ENCODE data around the gene EGF. TPM values are rescaled to one million over a fixed set of nuclear protein-coding genes. Genes with fewer than 3 reads are reported as not detected.

EGF gene
- total RNA-seq, 6 experiments from 2014 or later = 1.1 to 2.2 (median 1.7) TPM

- Mint-ChIP-seq H3K27me3 (ENCODE audit: insufficient read depth) (peaks cover 2% of the 10 kb centered on the region; the same call in 1 of the 2 replicates), H3K27ac (no peak overlapping the region), H3K4me1 (ENCODE audit: low read depth) (peaks cover 17% of the 10 kb centered on the region), H3K36me3 (ENCODE audit: low read depth) (no peaks in the 10 kb centered on the region), H3K4me3 (no peak overlapping the region), H3K9me3 (no peaks in the 10 kb centered on the region)
- TF ChIP-seq, protein P1, sequence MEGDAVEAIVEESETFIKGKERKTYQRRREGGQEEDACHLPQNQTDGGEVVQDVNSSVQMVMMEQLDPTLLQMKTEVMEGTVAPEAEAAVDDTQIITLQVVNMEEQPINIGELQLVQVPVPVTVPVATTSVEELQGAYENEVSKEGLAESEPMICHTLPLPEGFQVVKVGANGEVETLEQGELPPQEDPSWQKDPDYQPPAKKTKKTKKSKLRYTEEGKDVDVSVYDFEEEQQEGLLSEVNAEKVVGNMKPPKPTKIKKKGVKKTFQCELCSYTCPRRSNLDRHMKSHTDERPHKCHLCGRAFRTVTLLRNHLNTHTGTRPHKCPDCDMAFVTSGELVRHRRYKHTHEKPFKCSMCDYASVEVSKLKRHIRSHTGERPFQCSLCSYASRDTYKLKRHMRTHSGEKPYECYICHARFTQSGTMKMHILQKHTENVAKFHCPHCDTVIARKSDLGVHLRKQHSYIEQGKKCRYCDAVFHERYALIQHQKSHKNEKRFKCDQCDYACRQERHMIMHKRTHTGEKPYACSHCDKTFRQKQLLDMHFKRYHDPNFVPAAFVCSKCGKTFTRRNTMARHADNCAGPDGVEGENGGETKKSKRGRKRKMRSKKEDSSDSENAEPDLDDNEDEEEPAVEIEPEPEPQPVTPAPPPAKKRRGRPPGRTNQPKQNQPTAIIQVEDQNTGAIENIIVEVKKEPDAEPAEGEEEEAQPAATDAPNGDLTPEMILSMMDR (IDR thresholded peaks at IDR 0.05) = no peak
- DNase-seq = no peak
Observed at GRCh38 chr4:110019153-110019552, 106.5 kb downstream of the EGF start.

DNA sequence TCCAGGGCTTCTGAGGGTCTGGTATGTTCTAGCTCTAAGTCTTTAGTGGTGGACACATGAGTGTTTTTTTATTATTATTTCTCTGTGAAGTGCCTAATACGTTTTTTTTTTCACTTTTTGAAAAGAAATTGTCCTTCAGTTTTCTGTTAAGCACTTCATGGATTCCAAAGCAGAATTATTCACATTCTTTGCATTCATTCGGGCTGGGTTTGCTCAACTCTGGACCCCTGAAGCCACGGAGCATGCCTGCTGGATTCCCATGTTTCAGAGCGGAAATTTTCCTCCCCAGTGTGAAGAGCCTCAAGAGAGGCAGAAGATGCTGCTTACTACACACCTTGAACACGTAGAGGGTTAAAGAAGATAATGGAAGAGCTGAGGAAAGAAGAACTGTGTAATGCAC lies 107.5 kb downstream of the EGF start:
- TF ChIP-seq, protein P1 (IDR thresholded peaks at IDR 0.05) = no peak
- peak overlapping the region; percentile 39 for H3K27ac Mint-ChIP-seq
- peak; percentile 16 for DNase-seq
- peaks cover 17% of the 10 kb centered on the region for H3K4me1 Mint-ChIP-seq (ENCODE audit: low read depth)
- no peaks in the 10 kb centered on the region for H3K36me3 Mint-ChIP-seq (ENCODE audit: low read depth)
- peaks cover 2% of the 10 kb centered on the region; the same call in 1 of the 2 replicates for H3K27me3 Mint-ChIP-seq (ENCODE audit: insufficient read depth)
- H3K9me3 Mint-ChIP-seq = no peaks in the 10 kb centered on the region
- peak overlapping the region; percentile 72 for H3K4me3 Mint-ChIP-seq

DNA sequence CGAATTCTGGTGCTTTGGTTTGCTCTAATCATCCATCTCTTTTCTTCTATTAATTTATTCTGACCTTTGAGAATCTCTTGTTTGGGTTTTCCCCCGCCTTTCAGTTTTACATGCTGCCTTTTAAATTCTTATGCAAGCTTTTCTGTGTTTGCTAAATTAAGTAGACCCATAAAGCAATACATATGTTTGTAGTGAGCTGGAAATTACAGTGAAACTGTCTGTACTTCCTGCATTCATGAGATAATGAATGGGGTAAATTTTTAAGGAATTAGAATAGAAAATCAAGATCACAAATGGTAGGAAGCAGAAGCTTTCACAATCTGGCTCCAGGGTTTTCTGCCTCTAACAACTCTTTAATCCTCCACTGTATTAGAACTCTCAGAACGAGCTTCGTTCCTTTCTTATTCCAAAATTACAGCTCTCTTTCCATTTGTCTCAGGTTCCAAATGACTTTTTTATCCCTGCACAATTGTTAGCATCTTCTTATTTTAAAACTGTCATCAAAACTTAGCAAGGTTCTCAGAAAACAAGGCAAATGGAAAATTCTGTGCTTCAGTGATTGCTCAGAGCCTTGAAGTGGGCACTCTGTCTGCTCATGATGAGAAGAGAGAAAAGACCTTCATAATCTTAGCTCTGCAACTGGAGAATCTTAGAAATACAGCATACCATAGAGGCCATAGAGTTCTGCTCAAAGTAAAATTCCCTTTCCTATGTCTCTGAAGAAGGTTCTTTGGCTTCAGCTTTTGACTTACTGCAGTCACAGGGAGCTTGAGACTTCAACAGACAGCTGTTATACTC lies 108.2 kb downstream of the EGF start:
- Mint-ChIP-seq H3K27me3 (ENCODE audit: insufficient read depth) (peaks cover 2% of the 10 kb centered on the region; the same call in 1 of the 2 replicates), H3K27ac (no peak overlapping the region; the same call in 1 of the 2 replicates), H3K9me3 (no peaks in the 10 kb centered on the region), H3K36me3 (ENCODE audit: low read depth) (no peaks in the 10 kb centered on the region), H3K4me1 (ENCODE audit: low read depth) (peaks cover 17% of the 10 kb centered on the region), H3K4me3 (peak overlapping the region; percentile 72; the same call in 1 of the 2 replicates)
- DNase-seq = no peak
- TF ChIP-seq, protein P1 (IDR thresholded peaks at IDR 0.05) = no peak

DNA sequence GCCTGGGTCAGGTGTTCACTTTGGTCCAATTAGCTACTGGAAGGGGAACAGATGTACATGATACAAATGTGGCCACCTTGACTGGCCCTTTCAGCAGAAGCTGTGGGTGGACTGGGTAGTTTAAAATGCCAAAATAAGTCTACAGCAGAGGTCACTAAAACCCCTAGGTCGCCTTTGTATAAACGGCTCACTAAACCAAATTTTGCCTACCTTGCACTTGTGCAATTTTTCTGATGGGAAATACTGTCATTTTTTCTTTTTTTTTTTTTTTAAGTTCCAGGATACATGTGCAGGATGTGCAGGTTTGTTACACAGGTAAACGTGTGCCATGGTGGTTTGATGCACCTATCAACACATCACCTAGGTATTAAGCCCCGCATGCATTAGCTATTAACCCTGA lies 109.8 kb downstream of the EGF start:
- H3K4me1 Mint-ChIP-seq (ENCODE audit: low read depth) = peaks cover 17% of the 10 kb centered on the region
- no peak overlapping the region for H3K27ac Mint-ChIP-seq
- no peaks in the 10 kb centered on the region for H3K9me3 Mint-ChIP-seq
- no peak for DNase-seq
- TF ChIP-seq, protein P1 (IDR thresholded peaks at IDR 0.05) = no peak
- no peak overlapping the region for H3K4me3 Mint-ChIP-seq
- peaks cover 4% of the 10 kb centered on the region; the same call in 1 of the 2 replicates for H3K27me3 Mint-ChIP-seq (ENCODE audit: insufficient read depth)
- no peaks in the 10 kb centered on the region for H3K36me3 Mint-ChIP-seq (ENCODE audit: low read depth)

DNA sequence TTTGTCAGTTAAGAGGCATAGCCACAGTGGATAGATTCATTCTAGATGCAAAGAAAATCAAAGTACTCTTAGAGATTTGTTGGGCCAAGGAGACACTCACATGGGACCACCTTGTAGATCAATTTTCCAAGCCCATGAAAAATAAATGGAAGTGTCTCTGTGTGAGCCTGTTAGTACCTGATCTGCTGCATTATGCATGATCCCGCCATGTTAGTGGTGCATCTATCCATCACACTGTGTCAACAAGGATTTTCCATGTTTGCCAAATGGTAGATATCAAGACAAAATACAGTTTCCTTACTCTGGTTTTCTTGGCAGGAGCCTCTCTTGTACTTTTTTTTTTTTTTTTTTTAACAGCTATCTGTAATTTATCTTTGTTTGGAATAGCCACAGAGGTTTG lies 112.4 kb downstream of the EGF start:
- Mint-ChIP-seq H3K4me3 (no peak overlapping the region), H3K4me1 (ENCODE audit: low read depth) (peaks cover 16% of the 10 kb centered on the region), H3K27me3 (ENCODE audit: insufficient read depth) (peaks cover 4% of the 10 kb centered on the region; the same call in 1 of the 2 replicates), H3K9me3 (no peaks in the 10 kb centered on the region), H3K36me3 (ENCODE audit: low read depth) (no peaks in the 10 kb centered on the region), H3K27ac (no peak overlapping the region)
- TF ChIP-seq, protein P1 (IDR thresholded peaks at IDR 0.05) = no peak
- DNase-seq = no peak
